Right forelimb (tissue), 1 donor: ENCODE results near the gene DDX4.

Source experiments
- DNase-seq: peaks from one replicate; pipeline ENCODE4 v3.0.0-alpha.2; 2018

DDX4 gene

DNA sequence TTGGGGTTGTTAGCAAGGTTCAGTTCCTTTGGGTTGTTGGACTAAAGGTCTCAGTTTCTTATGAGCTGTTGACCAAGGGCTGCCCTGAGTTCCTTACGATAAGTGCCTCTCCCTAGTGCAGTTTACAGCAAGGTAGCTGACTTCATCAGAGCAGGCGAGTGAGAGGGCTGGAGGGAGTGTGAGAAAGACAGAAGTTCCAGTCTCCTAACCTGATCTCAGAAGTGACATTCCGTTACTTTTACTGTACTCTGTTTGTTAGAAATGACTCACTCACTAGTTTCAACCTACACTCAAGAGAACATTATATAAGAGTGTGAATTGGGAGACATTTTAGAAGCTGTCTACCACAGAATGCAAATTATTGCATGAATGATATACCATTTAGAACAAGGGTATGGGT is 92.1 kb downstream of the DDX4 start:
- no peak for DNase-seq

DNA sequence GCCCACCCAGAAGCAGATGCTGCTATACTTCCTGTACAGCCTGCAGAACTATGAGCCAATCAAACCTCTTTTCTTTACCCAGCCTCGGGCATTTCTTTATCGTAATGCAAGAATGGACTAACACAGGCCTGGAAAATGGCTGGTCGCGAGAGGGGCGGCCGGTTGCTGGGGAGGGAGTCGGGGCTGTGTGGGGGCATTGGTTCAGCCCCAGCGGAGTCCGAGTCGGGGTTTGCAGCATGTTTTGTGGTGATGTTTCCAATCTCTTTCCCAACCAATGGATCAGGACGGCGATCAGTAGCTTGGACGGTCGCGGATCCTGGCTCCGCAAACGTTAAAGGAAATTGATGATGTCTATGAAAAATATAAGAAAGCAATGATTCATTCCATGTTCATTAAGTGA is 94.6 kb downstream of the DDX4 start:
- DNase-seq = no peak

DNA sequence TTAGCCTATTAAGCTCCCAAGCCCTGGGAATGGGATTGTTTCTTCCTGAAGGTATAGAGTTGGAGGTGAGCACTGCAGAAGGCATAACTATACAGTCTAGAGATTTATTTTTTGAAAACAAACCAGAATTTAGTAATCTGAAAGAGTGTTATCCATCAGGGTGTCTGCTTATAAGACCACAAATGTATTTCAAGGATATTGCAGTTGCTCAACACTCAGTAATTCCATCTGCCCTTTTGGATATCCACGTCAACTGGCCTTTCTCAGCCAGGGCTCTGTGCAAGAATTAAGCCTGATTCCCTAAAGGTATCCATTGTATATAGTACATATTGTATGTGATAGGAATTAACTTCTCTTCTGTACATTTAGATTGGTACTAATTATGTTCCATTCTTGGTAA is 98.3 kb downstream of the DDX4 start:
- no peak for DNase-seq

DNA sequence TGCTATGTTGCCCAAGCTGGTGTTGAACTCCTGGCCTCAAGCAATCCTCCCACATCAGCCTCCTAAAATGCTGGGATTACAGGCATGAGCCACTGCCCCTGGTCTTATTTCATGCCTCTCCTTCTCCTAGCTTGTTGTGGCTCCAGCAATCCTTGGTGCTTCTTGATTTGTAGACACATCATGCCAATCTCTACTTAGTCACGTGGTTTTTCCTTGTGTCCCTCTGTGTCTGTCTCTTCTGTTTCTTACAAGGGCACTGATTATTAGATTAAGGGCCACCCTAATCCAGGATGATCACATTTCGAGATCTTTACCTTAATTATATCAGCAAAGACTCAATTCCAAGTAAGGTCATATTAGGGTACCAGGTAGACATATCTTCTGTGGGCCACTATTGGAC is 104.1 kb downstream of the DDX4 start:
- DNase-seq = no peak

DNA sequence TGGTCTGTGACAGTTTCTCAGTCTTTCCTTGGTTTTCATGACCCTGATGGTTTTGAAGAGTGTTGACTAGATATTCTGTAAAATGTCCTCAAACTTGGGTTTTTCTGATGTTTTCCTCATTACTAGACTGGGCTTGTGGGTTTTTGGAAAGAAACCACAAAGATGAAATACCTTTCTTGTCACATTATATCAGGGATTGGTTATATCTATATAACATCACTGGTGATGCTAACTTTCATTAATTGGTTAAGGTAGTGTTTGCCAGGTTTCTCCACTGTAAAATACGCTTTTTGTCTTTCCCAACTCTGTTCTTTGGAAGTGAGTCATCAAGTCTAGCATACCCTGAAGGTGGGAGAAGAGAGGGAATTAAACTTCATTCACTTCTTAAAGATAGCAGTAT is 110.0 kb downstream of the DDX4 start:
- no peak for DNase-seq

DNA sequence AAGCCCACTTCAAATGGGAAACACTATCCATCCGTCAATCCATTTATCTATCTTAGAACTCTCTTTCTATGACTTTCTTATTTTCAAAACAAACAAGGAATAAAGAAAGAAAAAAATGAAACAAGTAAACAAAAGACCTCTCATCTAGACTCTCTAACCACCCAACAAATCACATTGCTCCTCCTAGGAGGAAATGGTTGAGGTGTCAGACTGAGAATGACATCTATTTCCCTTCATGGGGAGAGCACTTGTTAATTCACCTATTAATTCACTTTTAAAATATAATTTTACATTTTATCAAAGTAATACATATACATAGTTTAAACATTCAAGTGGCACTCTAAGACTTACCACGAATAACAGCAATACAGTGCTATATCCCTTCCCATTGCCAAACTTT is 110.9 kb downstream of the DDX4 start:
- no peak for DNase-seq

DNA sequence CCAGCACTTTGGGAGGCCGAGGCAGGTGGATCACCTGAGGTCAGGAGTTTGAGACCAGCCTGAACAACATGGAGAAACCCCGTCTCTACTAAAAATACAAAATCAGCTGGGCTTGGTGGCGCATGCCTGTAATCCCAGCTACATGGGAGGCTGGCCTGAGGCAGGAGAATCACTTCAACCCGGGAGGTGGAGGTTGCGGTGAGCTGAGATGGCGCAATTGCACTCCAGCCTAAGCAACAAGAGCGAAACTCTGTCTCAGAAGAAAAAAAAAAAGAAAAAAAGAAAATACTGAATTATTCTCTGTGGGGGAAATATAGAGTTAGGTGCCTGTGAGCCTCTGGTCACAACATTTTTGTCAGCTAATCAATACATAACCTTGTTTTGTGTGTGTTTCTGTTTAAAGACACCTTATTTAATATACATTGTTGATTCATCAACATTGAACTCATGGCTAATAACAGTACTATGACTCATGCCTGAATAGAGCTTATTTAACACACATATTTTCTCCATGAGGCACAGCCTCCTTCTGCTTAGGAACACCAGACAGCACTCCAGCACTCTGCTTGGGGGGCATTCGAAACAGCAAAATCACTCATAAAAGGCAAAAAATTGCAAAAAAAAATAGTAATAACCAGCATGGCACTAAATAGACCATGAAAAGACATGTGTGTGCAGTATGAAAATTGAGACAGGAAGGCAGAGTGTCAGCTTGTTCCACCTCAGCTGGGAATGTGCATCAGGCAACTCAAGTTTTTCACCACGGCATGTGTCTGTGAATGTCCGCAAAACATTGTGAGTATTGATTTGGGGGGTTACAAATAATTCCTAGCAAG is 113.2 kb downstream of the DDX4 start, which contains the start of gene IL31RA:
Gene IL31RA (plus strand): TSS at position 519 of the 836 bp plus-strand sequence. CDS start 214 bp downstream, at position 733.
- DNase-seq = no peak

DNA sequence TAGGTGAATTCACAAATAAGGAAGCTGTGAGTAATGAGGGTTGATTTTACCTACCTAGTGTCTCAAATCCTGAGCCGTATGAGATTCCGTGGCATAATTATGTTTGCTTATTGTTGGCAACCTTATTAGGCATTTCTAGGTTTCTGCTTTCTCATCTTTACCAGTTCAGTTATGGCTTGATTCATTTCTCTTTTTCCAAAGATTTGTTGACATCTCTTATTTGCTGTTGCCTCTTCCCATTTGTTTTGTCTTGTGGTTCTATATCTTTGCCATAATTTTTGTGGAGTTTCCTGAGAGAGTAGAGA is 113.8 kb downstream of the DDX4 start:
- DNase-seq = no peak

DNA sequence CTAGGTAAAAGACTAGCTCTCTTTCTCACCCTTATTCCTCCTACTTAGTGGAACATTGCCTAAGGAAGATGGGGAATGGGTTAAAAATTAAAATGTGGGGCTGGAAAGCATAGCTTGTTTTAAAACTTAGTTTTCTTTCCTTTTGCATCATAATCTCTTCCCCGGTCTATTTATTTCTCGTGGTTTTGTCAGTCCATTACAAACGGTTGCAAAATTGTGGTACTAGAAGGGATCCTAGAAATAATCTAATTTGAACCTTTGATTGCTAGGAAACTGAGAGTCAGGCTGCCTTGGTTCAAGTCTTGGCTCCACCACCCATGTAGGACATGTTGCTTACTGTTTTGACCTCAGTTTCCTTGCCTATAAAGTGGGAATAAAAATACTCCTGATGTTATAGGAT is 114.6 kb downstream of the DDX4 start:
- no peak for DNase-seq

DNA sequence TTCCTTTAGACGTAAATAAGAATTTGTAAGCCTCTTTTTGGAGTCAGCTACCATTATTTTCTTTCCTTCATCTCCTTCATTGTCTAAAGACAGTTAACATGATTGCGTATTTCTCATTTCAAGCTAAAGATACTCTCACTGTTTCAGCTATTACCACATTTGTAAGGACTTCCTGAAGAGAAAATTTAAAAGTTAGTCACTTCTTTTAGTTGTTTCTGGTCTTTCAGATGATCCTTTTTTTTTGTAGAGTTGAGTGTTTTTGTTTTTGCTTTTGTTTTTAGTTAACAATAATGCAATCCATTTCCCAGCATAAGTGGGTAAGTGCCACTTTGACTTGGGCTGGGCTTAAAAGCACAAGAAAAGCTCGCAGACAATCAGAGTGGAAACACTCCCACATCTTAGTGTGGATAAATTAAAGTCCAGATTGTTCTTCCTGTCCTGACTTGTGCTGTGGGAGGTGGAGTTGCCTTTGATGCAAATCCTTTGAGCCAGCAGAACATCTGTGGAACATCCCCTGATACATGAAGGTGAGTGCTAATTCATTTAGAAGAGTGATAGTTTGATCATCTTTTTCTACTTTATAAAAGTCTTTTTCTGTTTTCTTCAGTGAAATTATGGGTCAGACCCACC is 115.3 kb downstream of the DDX4 start:
- no peak for DNase-seq

DNA sequence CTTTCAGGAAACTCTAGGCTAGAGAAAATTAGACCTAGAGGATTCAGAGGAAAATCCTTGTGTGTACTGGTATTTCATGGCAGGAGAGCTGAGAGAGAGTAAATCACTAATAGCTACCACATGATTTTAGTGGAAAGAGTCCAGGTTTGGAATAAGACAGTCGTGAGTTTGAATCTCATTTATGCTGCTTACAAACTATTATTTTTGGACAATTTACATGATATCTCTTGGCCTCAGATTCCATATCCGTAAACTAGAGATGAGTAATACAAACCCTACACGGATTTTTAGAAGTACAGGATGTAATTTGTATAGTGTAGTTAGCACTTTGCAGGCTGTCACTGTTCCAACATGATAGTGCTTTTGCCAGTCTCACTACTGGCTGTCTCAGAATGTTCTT is 116.0 kb downstream of the DDX4 start:
- no peak for DNase-seq

DNA sequence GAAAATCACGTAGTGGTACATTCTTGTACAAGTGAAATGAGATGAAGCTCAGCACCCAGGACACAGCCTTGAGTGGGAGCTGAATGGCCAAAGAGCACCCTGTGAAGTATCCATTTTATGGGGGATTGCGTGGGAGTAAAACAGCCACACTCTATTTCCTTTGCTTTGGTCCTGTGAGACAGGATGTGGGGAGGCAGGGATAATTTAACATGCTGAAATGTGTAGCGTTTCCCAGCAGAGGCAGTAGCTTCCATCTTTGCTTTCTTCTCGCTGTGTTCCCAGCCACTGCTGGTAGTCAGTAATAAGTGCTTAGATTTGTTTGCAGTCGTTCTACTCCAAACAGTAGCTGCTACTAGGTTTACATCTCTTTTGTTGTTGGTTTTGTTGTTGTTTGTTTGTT is 117.6 kb downstream of the DDX4 start:
- DNase-seq = no peak

DNA sequence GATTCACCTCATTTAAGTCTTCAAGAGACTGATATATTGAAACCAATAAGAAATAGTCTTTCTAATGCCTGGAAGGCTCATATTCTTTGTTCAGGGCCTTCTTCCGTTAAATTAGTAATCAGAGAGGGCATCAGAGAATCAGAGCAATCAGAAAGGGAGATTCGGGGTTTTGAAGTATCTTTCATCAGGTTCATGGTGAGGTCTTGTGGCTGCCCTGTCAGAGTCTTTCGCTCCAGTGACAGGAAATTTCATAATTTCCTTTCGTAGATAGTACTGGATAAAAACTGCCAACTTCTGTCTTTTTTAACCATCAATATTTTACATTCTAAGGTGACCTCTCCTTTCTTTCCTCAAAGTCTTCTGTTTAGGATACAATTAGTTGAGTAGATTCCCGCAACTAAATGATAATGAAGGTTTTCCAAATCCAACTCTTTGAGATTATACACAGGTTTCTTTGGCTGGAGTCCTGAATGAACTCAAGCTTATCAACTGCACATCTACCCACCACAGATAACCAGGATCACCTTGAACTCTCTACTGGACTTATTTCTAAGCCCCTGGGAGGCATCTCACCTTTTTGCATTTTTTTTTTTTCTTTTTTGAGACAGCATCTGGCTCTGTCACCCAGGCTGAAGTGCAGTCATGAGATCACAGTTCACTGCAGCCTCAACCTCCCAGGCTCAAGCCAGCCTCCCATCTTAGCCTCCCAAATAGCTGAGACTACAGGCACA is 118.8 kb downstream of the DDX4 start:
- DNase-seq = no peak

DNA sequence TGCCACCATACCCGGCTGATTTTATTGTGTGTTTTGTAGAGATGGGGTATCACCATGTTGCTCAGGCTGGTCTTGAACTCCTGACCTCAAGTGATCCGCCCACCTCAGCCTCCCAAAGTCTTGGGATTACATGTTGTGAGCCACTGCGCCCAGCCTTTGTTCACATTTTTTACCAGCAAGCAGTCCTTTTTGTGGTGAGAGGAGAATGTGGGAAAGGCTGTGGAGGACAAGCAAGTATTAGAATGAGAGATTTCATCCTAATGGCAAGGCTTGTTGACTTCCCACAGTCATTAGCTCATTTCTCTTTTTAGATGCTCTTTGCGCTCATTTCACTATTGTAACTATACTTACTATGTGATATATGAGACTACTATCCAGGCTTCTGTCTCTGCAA is 119.4 kb downstream of the DDX4 start:
- DNase-seq = no peak

DNA sequence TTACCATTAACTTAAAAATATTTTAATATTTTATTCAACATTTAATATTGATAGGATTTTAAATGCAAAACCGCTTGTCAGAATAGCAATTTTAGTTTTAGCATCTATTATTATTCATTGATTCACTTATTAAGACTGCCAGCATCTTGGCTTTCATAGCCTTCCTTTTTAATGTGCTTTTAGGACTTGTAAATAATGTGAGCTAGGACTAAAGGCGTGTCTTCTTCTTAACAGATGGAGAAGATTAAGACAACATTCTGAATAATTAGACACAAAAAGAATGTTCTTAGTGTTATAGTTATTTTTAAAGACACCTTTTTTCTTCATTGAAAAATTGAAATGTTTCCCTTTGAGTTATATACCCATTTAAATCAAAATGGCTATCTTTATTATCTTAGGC is 120.2 kb downstream of the DDX4 start:
- no peak for DNase-seq

DNA sequence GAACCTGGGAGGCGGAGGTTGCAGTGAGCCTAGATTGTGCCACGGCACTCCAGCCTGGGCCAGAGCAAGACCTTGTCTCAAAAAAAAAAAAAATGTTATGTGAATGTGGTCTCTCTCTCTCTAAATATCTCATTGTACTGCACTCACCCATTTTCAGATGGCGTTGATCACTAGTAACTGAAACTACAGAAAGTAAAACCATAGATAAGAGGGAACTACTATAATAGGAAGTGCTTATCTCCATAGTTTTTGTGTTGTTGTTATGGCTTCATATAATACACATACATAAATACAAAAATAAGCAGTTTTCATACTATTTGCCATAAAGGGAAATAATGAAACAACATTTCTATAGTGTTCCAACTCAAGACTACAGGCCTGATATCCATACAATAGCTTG is 122.4 kb downstream of the DDX4 start:
- DNase-seq = no peak

DNA sequence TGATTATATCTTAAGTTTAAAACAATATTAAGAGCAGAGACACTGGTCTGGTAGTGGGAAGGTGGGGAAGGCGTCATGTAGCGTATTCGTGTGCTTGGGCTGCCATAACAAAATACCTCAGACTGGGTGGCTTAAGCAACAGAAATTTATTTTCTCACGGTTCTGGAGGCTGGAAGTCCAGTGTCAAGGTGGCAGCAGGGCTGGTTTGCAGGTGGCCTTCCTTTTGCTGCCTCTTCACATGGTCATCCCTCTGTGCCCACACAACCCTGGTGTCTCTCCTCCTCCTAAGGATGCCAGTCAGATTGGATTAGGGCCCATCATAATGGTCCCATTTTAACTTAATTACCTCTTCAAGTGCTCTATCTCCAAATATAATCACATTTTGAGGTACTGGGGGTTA is 122.8 kb downstream of the DDX4 start:
- no peak for DNase-seq

DNA sequence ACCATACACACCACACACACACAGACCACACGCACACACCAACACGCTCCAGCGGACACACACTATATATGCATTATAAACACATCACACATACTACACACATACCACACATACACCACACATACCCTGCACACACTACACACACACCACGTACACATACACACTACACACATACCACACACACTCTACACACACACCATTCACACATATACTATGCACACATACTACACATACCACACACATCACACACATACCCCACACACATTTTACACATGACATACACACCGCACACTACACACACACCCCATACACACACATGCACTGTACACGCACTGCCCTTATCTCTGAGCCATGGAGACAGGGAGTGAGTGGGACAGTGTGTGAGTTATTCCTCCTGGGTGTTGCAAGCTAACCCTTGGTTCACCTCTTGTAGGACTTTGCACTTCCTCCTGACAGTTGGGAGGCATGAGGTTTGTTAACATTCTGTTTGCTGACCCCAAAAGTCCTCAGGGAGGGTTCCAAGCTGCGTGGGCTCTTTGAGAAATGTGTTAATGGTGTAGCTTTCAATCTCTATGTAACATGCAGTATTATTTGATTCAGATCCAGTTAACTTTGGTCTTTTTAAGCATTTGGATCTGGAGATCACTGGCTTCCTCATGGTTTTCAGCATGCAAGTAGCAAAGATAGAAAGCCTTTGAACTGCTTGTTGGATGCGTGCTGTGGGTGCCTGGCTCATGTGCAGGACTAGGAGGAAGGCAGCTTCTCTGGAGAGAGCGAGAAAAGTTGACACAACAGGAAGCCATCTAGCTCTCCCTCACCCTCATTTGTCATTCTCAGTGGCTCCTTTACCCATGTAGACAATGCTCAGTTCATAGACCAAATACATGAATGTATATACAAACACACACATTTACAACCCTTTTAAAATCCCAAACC is 127.0 kb downstream of the DDX4 start:
- DNase-seq = no peak

DNA sequence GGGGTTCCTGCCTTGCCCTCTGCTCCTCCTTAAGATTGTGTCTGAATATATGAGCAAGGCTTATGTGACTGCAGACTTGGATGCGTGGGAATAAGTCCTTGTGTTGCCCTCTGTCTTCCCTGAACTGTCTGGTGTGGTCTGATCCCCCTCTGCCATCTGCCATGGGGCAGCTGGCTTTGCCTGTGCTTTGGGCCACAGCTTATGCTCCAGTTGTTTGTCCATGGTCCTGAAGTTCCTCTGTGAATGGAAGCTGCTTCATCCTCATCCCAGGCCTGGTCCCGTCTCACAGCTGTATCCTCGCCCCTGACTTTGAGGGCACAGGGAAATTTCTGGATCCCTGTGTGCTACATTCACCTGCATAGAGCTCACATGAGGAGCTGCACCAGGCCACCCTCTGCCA is 128.0 kb downstream of the DDX4 start:
- DNase-seq = no peak

DNA sequence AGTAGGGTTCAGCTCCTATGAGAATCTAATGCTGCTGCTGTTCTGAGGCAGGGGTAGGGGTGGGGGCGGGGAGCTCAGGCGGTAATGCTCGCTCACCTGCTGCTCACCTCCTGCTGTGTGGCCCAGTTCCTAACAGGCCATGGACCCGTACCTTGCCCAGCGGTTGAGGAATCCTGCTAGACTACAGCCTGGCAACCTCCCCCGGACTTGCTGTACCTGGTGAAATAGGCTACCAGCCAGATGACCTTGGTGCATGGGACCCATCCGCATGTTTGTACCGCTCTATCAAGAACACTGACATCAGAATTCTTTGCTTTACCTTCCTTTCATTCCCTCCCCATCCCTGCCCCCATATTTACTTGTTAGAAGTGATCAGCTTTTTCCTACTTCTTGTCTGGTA is 128.6 kb downstream of the DDX4 start:
- no peak for DNase-seq
